Left colon (tissue), 2 donors: ENCODE results near the gene FBXL4. TPM values are rescaled to one million over a fixed set of nuclear protein-coding genes. Genes with fewer than 3 reads are reported as not detected.
A peak's percentile ranks its signal among the peaks of the same experiment; 100 is the strongest.
"Not testable (repeated sequence)": the region's sequence is repeated elsewhere in the genome, so short reads cannot be mapped to it uniquely, and the experiment has no call there.

ENCODE experiments used
- ATAC-seq: fragments of 200-7000 bp; cut with Tn5 transposase; one replicate; pipeline ENCODE4 v1.9.1; 2020; ENCODE audit warnings: mild to moderate bottlenecking, moderate library complexity
- DNase-seq, 2 donors: peaks; one replicate each; pipeline ENCODE4 v3.0.0-alpha.2; 2020
- intact Hi-C, 2 donors: fragments of 100-400 bp; cut with DNase I in 1 of 2; cut with micrococcal nuclease in 1 of 2; formaldehyde crosslinking; loops; one replicate each; pipeline versions ENCODE4 v1.11.2 to v1.14.0; 2022; cut with DNase I, micrococcal nuclease
- total RNA-seq, 2 donors: library from RNA; stranded (reverse); fragmentation: NEBNext Ultra II Directional; extraction: Animal tissue kit (Norgen Biotek cat#: 25700); gene quantifications; one replicate each; pipeline ENCODE4 v1.2.1, GENCODE V29; 2021
- donor health status: DM: no; HTN: no; CAD: no.
- donor health status: DM: yes; HTN: yes; CAD: no.

FBXL4 gene
- total RNA-seq, 2 donors from 2014 or later, result 16.0 to 17.9 TPM

DNA sequence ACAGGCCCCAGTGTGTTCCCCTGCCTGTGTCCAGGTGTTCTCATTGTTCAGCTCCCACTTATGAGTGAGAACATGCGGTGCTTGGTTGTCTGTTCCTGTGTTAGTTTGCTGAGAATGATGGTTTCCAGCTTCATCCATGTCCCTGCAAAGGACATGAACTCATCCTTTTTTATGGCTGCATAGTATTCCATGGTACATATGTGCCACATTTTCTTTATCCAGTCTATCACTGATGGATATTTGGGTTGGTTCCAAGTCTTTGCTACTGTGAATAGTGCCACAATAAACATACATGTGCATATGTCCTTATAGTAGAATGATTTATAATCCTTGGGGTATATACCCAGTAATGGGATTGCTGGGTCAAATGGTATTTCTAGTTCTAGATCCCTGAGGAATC, 41.4 kb downstream of the FBXL4 start:
- ATAC-seq, intact Hi-C loops, DNase-seq: not testable (repeated sequence)

GRCh38 chr6:98905759-98906158, 42.0 kb downstream of the FBXL4 start:
- intact Hi-C loops, result no loop called here
- DNase-seq (no peak), ATAC-seq (no peak)

DNA sequence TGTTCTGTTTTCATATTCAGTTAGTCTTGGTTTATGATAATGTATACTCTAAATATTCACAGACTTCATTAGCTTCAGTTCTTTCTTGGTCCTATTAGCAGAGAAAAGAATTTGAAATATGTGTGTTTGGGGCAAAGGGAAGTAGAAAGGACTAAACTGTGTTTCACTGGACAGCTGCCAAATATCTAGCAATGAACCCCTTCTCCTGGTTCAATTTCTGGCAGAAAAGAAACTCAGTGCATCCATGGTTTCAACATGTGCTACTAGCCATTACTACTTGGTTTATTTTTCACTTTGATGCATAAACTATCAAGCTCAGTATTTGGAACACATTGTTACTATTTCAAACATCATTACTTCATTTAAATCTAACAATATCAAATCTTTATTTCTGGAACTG, 43.6 kb downstream of the FBXL4 start:
- ATAC-seq (no peak), DNase-seq (no peak)
- intact Hi-C loops, result no loop called here

GRCh38 chr6:98900706-98901105, 47.0 kb downstream of the FBXL4 start:
- ATAC-seq (no peak), DNase-seq (no peak)
- intact Hi-C loops, result no loop called here

- intact Hi-C loops, result no loop called here
- DNase-seq, result no peak
- no peak for ATAC-seq
Measured at GRCh38 chr6:98894810-98895209, 52.9 kb downstream of the FBXL4 start.

DNA sequence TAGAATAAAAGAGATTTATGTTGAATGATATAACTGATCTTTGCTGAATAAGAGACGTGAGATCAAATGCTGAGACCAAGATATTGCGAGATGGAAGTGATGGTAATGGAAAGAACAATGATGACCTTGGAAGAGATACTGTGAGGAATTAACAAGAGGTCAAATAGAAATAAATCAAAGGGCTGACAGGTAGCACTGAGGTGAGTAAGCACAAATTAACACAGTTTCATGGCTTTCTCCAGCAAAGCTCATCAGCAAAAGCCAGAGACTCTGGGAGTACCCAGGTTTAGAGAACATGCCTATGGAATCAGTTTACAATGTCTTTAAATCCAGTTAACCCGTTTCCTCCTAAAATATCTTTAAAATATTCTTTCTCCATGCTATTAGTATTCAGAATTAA, 60.1 kb downstream of the FBXL4 start:
- ATAC-seq (no peak), DNase-seq (no peak)
- intact Hi-C loops, result no loop called here

- ATAC-seq, result no peak
- intact Hi-C loops, result no loop called here
- DNase-seq, result no peak
Measured at GRCh38 chr6:98885330-98885729, 62.4 kb downstream of the FBXL4 start.

GRCh38 chr6:98880486-98880885, 67.3 kb downstream of the FBXL4 start:
- DNase-seq (no peak), ATAC-seq (no peak)
- intact Hi-C loops, result no loop called here

GRCh38 chr6:98877250-98877649, 70.5 kb downstream of the FBXL4 start:
- no peak for DNase-seq

DNA sequence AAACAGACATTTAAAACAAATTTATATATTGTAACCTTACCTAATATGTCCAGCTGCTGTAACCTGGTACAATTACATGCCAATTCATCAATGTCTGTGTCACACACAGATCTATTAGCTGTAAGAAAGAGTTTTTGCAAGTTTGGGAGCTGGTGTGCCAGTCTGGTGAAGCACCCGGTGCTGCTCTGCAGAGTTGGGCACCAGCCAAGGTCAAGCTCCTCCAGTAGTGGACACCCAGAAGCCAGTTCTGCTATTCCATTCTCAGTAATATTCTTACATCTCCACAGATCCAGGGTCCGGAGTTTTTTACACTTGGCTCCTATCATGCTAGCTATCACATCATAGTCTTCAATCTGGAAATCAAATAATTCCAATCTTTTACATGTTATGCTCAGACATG, 72.4 kb downstream of the FBXL4 start:
- ATAC-seq, result no peak
- intact Hi-C loops, result no loop called here
- DNase-seq, result no peak

More at GRCh38 chr6:98877250-98877649, 70.5 kb downstream of the FBXL4 start:
- no peak for ATAC-seq
- intact Hi-C loops, result no loop called here

DNA sequence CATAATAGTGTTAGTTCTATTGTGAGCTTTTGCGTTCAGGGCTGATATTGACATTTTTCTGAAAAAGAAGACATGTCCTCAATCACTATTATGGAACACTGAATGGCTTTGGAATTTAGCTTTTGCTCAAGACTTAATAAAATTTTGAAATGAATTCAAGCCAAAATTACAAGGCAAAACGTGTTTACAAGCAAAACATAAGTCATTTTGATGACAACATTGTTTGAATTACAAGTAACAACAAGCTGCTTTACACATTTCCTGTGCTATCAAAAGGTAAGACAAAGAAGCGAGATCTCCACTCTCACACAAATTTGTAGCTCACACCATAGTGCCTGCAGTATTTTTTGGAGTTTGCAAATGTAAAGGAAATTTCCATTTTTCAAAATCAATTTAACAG, 75.9 kb downstream of the FBXL4 start:
- DNase-seq (no peak), ATAC-seq (no peak)
- intact Hi-C loops, result no loop called here

GRCh38 chr6:98871057-98871456, 76.7 kb downstream of the FBXL4 start:
- intact Hi-C loops, result no loop called here
- DNase-seq, result no peak
- peak; percentile 21 for ATAC-seq

GRCh38 chr6:98864497-98864896, 83.2 kb downstream of the FBXL4 start:
- ATAC-seq, result no peak
- intact Hi-C loops, result no loop called here
- DNase-seq, result no peak

DNA sequence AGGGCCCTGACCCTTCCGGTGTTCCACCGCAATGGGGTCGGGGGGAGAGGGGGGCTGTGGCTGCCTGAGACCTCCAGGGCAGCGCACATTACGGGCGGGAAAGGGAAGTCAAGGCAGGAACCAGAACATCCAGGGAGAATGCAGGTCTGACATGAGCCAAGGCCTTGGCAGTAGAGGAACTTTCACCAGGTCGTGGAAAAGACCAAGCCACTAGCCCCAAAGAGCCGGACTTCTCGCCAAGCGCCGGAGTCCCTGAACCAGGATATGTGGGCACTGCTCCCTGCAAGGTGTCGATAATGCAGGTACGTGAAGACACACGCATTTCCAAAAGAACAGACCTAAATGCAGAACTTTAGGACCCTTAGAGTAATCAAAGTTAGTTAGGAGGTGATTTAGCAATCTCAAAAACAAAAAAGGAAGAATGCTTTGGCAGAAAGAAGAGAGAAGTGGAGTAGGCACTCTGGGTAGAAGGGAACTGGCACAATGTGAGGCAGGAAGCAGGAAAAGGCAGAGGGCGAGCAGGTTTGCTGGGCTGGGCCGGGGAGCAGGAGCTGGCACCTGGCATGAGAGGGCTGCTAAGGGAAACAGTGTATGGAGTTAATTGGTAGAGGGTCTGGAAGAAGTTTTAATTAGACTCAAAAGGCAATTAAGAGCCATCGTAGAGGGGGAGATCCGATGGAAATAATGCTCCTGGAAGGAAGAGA, 99.1 kb downstream of the FBXL4 start:
- no peak for DNase-seq
- no peak for ATAC-seq
- intact Hi-C loops, result loop anchor here in 1 of 2 donors (5.0 kb wide), 1 partner anchor 1351 kb away; no protein-coding TSS in a partner anchor

DNA sequence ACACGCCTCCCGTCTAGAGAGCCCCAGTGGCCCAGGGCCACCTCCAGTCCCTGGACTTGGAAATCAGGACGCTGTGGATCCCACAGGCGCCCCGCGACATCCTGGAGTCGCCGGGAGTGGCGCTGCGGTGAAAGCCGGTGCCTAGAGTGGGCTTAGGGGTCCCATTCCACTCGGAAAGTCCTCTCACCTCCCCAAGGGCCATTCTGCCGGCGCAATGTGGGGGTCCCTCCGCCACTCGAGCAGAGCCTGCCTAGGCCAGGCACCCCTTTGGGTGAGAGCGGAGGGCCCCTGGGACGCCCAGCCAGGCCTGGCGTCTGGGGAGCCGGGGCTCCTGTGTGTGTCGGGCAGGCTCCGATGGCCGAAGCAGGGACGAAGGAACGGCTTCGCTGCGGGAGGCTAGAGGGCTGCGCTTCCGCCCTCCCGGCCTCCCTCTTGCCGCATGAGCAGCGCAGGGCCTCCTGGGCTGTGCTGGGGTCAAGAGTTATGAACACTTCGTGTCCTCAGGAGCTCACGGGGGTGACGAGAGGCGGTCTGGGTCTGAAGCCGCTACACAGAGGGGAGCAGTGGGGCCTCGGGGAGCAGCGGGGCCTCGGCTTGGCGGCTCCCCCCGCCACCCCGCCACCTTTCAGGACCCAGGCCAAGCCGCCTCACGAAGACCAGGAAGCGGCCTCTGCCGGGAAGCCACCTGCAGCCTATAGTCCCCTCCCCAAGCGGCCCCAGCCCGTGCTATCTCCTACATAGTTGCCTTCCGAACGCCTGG, 99.8 kb downstream of the FBXL4 start:
- intact Hi-C loops, result loop anchor here in 1 of 2 donors (5.0 kb wide), 1 partner anchor 1351 kb away; no protein-coding TSS in a partner anchor
- DNase-seq (no peak), ATAC-seq (peak; percentile 46)

- ATAC-seq, result no peak
- intact Hi-C loops, result loop anchor here in 1 of 2 donors (5.0 kb wide), 1 partner anchor 1350 kb away; no protein-coding TSS in a partner anchor
- no peak for DNase-seq
Measured at GRCh38 chr6:98847416-98847778, 100.3 kb downstream of the FBXL4 start.

GRCh38 chr6:98846021-98846380, 101.7 kb downstream of the FBXL4 start:
- DNase-seq (no peak), ATAC-seq (no peak)
- intact Hi-C loops, result loop anchor here in 1 of 2 donors (5.0 kb wide), 1 partner anchor 1349 kb away; no protein-coding TSS in a partner anchor

GRCh38 chr6:98845211-98846020, 102.3 kb downstream of the FBXL4 start:
- ATAC-seq, result peak; percentile 86
- intact Hi-C loops, result loop anchor here in 1 of 2 donors (5.0 kb wide), 1 partner anchor 1348 kb away; no protein-coding TSS in a partner anchor
- peak in 1 of 2 donors; percentile 73 for DNase-seq
